Suprapubic skin (tissue), 4 donors: ENCODE data around the gene NPLOC4.

ENCODE experiments used
- EP300 ChIP-seq: sonication (generic); formaldehyde crosslinking; IDR thresholded peaks from one replicate; pipeline ENCODE4 v1.6.1; 2017; ENCODE audit warnings: antibody characterized with exemption
- POLR2A ChIP-seq, 2 donors: fragments of 450-650 bp; IDR thresholded peaks; one replicate each; pipeline ENCODE4 v1.6.1; 2017; ENCODE audit warnings: antibody characterized with exemption in 2 of 2, mild to moderate bottlenecking in 2 of 2, moderate library complexity in 2 of 2
- POLR2AphosphoS5 ChIP-seq, 3 donors: sonication (generic); formaldehyde crosslinking; IDR thresholded peaks; one replicate each; pipeline ENCODE4 v1.6.1; 2017; ENCODE audit warnings: antibody characterized with exemption in 3 of 3
- TF ChIP-seq, protein P1 (sequence below), 2 donors: fragments of 200-600 bp in 1 of 2; fragments of 450-650 bp in 1 of 2; sonication (generic) in 1 of 2; IDR thresholded peaks; one replicate each; pipeline ENCODE4 v1.5.1; 2016 to 2019; ENCODE audit warnings: antibody characterized with exemption in 2 of 2, mild to moderate bottlenecking in 1 of 2, moderate library complexity in 1 of 2

DNA sequence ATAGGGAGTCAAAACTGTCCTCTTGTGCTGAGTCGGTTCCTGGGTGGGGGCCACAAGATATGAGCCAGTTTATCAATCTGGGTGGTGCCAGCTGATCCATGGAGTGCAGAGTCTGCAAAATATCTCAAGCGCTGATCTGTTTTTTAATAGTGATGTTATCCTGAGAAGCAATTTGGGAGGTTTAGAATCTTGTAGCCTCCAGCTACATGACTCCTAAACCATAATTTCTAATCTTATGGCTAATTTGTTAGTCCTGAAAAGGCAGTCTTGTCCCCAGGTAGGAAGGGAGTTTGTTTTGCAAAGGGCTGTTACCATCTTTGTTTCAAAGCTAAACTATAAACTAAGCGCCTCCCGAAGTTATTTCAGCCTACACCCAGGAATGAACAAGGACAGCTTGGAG, 1.8 kb upstream of the NPLOC4 start:
- TF ChIP-seq, protein P1, sequence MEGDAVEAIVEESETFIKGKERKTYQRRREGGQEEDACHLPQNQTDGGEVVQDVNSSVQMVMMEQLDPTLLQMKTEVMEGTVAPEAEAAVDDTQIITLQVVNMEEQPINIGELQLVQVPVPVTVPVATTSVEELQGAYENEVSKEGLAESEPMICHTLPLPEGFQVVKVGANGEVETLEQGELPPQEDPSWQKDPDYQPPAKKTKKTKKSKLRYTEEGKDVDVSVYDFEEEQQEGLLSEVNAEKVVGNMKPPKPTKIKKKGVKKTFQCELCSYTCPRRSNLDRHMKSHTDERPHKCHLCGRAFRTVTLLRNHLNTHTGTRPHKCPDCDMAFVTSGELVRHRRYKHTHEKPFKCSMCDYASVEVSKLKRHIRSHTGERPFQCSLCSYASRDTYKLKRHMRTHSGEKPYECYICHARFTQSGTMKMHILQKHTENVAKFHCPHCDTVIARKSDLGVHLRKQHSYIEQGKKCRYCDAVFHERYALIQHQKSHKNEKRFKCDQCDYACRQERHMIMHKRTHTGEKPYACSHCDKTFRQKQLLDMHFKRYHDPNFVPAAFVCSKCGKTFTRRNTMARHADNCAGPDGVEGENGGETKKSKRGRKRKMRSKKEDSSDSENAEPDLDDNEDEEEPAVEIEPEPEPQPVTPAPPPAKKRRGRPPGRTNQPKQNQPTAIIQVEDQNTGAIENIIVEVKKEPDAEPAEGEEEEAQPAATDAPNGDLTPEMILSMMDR (IDR thresholded peaks at IDR 0.05) = no peak
- TF ChIP-seq POLR2AphosphoS5 (IDR thresholded peaks at IDR 0.05) = no peak
- no peak for TF ChIP-seq POLR2A (IDR thresholded peaks at IDR 0.05)
- no peak for TF ChIP-seq EP300
